ENCODE data around the gene NTRK2. TPM values are rescaled to one million over a fixed set of nuclear protein-coding genes. Genes with fewer than 3 reads are reported as not detected.

Gene NTRK2
- total RNA-seq, 1 experiment from 2014 or later, result not detected

GRCh38 chr9:84756171-84756570 lies 86.6 kb downstream of the NTRK2 start:
- Histone ChIP-seq H3K4me3 (replicated peaks in 1 of 2; ENCODE audit: low read depth in 1 of 2, low read length in 2 of 2) (no peak overlapping the region), H3K27ac (ENCODE audit: low read depth, low read length) (no peak overlapping the region), H3K9ac (ENCODE audit: low read length) (no peak overlapping the region), H4K20me1 (ENCODE audit: insufficient read depth) (no peaks in the 10 kb centered on the region), H3K9me2 (ENCODE audit: insufficient read depth) (no peaks in the 10 kb centered on the region), H3K9me3 (ENCODE audit: control insufficient read depth in 1 of 2, insufficient read depth in 1 of 2, low read depth in 1 of 2, low read length in 2 of 2) (no peaks in the 10 kb centered on the region), H3K79me2 (ENCODE audit: insufficient read depth, low read length) (no peaks in the 10 kb centered on the region), H3K36me3 (ENCODE audit: control insufficient read depth in 1 of 2, insufficient read depth in 2 of 2, low read length in 2 of 2) (no peaks in the 10 kb centered on the region), H3K4me1 (ENCODE audit: control insufficient read depth in 1 of 2, insufficient read depth in 2 of 2, low read length in 2 of 2) (no peaks in the 10 kb centered on the region), H2AFZ (ENCODE audit: low read depth, low read length, poor library complexity, severe bottlenecking) (no peak overlapping the region), H3K27me3 (ENCODE audit: insufficient read depth, low read length) (peaks cover 11% of the 10 kb centered on the region; the same call in 1 of the 2 replicates), H3K4me2 (ENCODE audit: low read length) (no peak overlapping the region)
- ChIA-PET RAD21 (ENCODE audit: low non-redundant PET in 1 of 2, low total read pairs in 2 of 2, uncharacterized antibody in 2 of 2, unreplicated experiment in 2 of 2) (no interaction called here), CTCF (no interaction called here), POLR2A (no interaction called here)
- TF ChIP-seq TCF7L2 (IDR thresholded peaks at IDR 0.05; ENCODE audit: borderline replicate concordance, extremely low read depth, insufficient read depth, insufficient read length) (no peak), JUND (IDR thresholded peaks at IDR 0.05) (no peak), EZH2 (IDR thresholded peaks at IDR 0.05) (no peak), FOSL1 (IDR thresholded peaks at IDR 0.05; ENCODE audit: low read depth) (no peak), SIN3A (IDR thresholded peaks at IDR 0.05; ENCODE audit: low read depth) (no peak), ZFX (IDR thresholded peaks at IDR 0.05) (no peak), CBX3 (IDR thresholded peaks at IDR 0.05; ENCODE audit: low read depth) (no peak), RAD21 (IDR thresholded peaks at IDR 0.05; ENCODE audit: low read depth) (no peak), ZNF274 (IDR thresholded peaks at IDR 0.05; ENCODE audit: low read depth, low read length) (no peak), EGR1 (IDR thresholded peaks at IDR 0.05; ENCODE audit: low read depth) (no peak), SP1 (IDR thresholded peaks at IDR 0.05; ENCODE audit: low read depth) (no peak), EZH2phosphoT487 (IDR thresholded peaks at IDR 0.05; ENCODE audit: borderline replicate concordance) (no peak), MAX (IDR thresholded peaks at IDR 0.05) (no peak)
- TF ChIP-seq, protein P1, sequence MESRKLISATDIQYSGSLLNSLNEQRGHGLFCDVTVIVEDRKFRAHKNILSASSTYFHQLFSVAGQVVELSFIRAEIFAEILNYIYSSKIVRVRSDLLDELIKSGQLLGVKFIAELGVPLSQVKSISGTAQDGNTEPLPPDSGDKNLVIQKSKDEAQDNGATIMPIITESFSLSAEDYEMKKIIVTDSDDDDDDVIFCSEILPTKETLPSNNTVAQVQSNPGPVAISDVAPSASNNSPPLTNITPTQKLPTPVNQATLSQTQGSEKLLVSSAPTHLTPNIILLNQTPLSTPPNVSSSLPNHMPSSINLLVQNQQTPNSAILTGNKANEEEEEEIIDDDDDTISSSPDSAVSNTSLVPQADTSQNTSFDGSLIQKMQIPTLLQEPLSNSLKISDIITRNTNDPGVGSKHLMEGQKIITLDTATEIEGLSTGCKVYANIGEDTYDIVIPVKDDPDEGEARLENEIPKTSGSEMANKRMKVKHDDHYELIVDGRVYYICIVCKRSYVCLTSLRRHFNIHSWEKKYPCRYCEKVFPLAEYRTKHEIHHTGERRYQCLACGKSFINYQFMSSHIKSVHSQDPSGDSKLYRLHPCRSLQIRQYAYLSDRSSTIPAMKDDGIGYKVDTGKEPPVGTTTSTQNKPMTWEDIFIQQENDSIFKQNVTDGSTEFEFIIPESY (IDR thresholded peaks at IDR 0.05; ENCODE audit: extremely low read depth, insufficient replicate concordance, low read length), result no peak
- DNase-seq (ENCODE audit: low read depth, low spot score) (no peak), ATAC-seq (no peak)
- BruUV-seq (replicated peaks), result no TSS peak
- intact Hi-C loops (cut with micrococcal nuclease), result no loop called here

Data from HCT116 (cell line).